NCI-H2081 (cell line): ENCODE data around the gene ZBTB6.
"Not testable (repeated sequence)": the region's sequence is repeated elsewhere in the genome, so short reads cannot be mapped to it uniquely, and the experiment has no call there.

Experiments
- DNase-seq, 2 experiments: peaks; one replicate each; lab custom pipeline; 2025; lab: John Stamatoyannopoulos, UW

ZBTB6 gene

DNA sequence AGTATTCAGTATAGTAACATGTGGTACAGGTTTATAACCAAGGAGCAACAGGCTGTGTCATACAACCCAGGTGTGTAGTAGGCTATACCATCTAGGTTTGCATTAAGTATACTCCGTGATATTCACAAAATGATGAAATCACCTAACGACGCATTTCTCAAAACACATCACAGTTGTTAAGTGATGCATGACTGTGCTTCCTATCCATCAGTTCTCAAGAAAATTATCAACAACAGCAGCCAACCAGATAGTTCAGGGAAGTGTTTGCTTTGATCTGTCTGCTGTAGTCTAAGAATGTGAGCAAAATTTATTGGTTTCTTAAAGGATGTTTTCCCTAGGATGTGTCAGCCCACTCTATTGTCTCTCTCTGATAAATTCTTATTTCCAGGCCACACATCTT, 10.8 kb upstream of the ZBTB6 start:
- DNase-seq = no peak

DNA sequence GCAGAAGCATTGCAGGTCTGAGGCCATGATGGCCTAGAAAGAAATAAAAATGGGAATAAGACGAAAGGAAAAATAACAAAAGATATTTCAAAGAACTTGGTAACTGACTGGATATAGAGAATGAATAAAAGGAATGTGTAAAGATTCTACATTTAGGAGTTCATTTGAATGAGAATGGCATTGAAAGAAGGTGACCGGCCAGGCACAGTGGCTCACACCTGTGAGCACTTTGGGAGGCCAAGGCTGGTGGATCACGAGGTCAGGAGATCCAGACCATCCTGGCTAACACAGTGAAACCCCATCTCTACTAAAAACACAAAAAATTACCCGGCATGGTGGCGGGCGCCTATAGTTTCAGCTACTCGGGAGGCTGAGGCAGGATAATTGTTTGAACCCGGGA, 9.6 kb upstream of the ZBTB6 start:
- no peak for DNase-seq

DNA sequence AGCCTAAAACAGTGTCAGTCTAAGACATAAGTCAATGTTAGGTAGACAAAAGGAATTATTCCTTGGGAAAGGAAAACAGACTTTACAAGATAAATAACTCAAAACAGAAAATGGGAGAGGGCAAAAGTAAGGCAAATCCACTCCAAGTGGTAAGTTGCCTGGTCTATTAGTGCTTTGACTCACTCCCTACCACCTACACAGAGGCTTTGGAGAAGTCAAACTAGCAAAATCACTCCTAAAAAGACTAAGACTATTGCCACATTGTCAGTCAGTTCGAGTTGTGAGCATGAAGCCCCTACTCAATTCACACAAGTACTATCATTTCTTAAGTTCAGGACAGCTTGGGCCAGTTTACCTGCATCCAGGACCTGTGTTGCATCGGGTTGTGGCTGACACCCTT, 5.2 kb upstream of the ZBTB6 start:
- DNase-seq = no peak

DNA sequence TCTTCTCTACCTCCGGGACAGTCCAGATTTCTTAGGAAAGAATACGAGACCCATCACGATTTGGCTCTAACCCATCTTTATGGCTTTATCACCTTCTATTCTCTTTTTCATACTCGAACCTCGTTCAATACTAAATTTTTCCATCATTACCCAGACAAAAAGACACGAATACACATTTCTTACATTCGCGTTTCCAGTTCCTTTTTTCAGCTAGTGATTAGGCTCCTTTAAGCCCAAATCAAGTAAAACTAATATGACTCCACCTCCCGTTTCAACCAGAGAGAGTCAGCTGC, 506 bp downstream of the ZBTB6 start:
- DNase-seq = no peak

DNA sequence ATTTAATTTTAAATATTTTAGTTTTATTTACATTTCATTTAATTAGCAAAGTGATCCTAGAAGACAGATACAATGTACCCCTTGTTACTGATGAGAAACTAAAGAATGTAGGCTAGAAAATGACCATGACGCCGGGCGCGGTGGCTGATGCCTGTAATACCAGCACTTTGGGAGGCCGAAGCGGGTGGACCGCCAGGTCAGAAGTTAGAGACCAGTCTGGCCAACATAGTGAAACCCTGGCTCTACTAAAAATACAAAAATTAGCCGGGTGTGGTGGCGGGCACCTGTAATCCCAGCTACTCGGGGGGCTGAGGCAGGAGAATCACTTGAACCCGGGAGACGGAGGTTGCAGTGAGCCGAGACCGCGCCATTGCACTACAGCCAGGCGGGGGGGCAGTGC, 7.0 kb downstream of the ZBTB6 start:
- DNase-seq = not testable (repeated sequence)

DNA sequence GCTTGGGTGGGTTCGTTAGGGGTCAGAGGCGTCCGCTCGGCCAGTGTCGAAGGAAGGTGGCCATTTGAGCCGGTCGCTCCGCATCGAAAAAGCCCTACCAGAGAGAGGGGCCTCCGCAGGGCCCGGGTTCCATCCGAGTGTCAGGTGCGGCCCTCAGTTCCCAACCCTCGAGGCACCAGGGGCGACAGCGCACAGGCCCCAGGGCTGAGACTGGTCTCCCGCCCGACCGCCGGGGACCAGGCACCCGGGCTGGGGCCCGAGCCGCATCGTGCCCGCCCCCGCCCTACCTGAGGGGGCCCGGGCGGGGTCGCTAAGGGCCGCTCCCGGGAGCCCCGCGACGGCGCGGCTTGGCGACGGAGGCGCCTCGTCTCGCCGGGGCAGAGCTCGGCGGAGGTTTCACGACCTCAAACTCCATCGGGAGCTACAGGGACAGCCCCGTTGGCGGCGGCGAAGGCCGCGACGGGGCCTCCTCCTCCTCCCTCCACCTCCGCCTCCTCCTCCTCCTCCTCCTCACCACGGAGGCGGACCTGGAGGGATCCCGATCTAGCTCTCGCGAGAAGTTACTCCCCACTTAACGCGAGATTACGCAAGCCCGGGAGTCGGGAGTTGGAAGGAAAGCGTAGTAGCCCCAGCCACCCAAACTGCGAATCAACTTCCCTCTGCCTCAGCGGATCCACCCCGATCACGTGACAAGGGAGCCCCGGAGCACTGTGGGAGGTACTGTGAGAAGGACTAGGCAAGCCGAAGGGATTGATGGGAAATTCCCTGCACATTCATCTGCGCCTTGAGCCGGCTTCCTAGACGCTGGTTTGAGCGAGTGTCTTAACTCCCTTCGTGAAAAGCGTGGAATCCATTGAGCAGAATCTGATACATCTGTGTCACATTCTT, 8.1 kb downstream of the ZBTB6 start, which contains the start of gene RC3H2:
TSS of gene RC3H2 (minus strand) at position 537 of the 888 bp plus-strand sequence. CDS start 7,850 bp downstream, outside the sequence.
- DNase-seq = peak; percentile 100

DNA sequence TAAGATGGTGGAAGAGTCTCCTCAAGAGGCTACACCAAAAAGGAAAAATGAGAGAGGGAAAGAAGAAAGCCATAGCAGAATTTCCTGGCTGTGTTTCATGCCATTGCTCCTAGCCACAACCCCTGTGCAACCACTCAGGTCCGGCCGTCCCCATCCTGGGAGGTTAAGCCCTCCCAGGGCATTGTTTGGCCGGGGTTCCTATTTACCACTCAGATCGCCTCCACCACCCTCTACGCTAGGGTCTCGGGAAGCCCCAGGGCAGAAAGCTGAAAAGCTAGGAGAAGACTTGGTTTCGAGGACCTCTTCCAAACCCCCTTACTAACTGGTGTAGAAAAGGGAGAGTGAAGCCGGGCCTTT, 8.7 kb downstream of the ZBTB6 start:
- DNase-seq = peak; percentile 17 to 39

DNA sequence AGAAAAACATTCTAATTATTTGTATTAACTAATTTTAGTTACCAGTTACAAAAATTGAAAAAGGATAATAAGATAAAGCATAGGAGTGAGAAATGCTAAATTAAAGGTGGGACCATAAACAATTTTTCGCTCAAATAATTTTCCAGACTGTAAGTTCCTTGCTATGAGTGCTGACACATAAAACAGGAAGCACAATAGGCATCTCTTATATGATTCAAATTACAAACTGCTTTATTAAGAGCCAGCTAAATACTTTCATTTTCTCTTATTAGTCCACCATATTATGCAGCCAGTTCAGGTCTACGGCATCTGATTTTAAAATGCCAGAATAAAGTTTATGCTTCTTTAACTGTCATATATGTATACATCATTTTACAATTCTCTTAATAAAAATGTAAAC, 12.3 kb downstream of the ZBTB6 start:
- no peak for DNase-seq

DNA sequence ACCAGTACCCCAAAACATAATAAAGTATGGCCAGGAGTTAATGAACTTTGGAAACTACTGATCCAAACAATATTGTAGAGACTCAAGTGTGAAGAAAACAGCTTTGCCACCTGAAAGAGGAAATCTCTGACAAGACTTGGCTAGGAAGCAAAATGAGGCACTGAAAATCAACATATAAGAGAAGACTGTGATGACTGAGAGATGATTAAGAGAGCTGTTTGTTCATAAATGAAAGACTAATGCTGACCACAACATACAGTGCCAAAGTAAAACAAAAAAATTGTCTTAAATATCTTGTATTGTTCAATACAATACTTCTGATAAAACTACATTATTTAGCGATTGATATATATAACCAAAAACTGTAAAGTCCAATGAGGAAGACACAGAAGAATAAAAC, 15.2 kb downstream of the ZBTB6 start:
- DNase-seq = no peak

DNA sequence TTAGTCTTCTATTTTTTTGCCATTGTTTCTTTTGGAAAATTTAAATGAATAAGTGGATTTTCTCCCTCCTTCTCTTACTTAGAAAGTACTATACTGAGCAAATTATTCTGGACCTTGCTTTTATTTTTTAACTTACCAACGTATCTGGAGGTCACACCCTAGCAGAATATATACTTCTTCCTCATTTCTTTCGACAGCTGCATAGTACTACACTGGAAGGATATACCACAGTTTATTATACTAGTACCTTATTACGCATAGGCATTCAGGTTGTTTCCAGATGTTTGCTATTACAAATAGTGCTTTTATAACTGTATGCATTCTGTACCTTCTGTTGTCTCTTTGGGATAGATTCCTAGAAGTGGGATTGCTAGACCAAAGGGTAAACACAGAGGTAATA, 24.6 kb downstream of the ZBTB6 start:
- DNase-seq = no peak

DNA sequence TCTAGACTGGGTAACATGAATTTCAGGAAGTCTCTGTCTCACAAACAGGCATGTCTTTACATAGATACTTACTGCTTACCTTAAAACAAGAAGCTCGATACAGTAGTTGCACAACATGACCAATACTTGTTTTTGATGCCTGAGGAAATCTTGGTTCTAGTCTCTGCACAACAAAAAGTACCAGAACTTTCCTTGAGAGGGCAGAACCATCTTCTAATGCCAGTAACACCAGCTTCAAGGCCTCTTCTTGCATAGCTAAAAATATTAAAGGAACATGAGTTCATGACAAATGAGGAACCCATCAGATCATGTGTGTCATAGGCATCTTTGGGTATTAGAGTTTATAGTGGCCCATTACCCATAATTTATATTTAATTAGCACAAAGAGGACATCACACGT, 30.0 kb downstream of the ZBTB6 start:
- DNase-seq = no peak

DNA sequence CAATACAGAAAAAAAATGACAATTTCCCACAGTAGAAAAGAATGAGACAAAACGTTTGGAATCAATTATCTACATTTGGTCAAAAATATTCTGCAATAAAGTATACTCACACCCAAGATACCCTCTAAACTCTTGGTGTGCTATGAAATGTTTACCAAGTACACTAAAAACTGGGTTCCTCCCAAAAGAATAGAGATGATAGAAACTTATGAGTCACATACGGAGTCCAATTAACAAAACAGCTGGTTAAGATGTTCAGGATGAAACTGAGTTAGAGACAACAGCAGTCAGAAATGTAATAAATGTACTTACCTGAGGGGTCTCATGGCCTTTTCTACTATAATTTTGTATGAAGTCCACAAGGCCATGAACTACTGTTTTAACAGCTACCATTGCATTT, 33.7 kb downstream of the ZBTB6 start:
- no peak for DNase-seq

DNA sequence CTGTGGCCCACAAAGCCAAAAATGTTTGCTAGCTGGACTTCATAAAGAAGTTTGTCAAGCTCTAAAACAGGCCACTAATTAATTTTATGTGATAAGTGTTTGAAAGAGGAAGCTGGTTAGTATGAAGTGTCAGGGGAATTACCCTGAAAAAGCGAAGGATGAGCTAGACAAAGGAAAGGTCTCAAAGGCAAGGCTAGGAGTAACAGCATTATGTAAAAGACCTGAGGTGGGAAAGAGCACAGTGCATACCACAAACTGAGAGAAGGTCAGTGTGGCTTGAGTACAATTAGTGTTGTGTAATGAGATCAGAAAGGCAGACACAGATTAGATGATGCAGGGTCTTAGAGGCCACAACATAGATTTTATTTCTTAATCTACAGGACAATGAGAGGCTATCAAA, 37.6 kb downstream of the ZBTB6 start:
- no peak for DNase-seq

DNA sequence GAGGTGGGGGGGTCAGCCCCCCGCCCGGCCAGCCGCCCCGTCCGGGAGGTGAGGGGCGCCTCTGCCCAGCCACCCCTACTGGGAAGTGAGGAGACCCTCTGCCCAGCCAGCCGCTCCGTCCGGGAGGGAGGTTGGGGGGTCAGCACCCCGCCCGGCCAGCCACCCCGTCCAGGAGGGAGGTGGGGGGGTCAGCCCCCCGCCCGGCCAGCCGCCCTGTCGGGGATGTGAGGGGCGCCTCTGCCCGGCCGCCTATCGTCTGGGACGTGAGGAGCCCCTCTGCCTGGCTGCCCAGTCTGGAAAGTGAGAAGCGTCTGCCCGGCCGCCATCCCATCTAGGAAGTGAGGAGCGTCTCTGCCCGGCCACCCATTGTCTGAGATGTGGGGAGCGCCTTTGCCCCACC, 45.8 kb downstream of the ZBTB6 start:
- DNase-seq = not testable (repeated sequence)

DNA sequence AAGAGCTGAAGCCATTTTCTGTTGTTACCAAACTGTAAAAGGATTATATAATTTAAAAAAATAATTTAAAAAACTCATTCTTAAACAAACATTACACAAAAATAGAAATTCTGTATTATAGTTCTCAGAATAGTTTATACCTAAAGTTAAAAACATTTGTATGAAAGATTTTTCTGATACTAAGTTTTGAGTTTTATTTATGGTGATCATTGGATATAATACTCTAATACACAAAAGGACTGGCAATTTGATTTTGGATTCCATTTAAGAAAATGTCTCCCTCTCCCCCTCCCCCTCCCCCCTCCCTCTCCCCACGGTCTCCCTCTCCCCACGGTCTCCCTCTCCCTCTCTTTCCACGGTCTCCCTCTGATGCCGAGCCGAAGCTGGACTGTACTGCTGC, 47.0 kb downstream of the ZBTB6 start:
- DNase-seq = no peak

DNA sequence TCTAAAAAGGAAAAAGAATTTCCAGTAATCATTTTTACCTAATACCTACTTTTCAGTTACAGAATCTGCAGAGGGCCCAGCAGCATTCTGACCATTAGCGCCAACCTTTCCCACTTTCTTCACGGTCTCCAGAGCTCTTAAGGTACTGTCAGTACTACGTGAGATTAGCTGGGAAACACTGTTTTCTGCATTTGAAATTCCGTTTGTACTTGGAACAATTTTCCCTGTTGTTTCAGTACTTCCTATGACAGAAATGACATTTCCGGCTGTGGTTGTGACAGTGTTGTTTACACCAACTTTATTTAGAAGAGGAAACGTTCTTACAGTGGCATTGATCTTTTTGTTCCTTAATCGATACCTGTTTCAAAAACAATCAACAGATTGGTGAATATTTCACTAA, 47.8 kb downstream of the ZBTB6 start:
- DNase-seq = no peak

DNA sequence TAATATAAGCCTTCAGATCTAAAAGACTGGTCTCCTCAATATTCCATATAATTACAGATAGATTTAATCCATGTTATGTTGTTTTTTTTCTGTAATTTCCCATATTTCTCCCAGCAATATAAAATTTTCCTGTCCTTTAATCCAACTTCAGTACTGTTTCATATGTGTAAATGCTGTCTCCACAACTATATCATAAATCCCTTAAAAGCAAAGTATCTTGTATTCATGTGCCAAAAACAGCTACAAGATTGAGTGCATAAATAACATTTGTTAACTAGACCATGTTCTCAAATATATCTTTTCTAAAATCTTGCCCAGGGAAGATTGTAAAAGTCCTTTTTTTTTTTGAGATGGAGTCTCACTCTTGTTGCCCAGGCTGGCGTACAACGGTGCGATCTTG, 49.7 kb downstream of the ZBTB6 start:
- no peak for DNase-seq

DNA sequence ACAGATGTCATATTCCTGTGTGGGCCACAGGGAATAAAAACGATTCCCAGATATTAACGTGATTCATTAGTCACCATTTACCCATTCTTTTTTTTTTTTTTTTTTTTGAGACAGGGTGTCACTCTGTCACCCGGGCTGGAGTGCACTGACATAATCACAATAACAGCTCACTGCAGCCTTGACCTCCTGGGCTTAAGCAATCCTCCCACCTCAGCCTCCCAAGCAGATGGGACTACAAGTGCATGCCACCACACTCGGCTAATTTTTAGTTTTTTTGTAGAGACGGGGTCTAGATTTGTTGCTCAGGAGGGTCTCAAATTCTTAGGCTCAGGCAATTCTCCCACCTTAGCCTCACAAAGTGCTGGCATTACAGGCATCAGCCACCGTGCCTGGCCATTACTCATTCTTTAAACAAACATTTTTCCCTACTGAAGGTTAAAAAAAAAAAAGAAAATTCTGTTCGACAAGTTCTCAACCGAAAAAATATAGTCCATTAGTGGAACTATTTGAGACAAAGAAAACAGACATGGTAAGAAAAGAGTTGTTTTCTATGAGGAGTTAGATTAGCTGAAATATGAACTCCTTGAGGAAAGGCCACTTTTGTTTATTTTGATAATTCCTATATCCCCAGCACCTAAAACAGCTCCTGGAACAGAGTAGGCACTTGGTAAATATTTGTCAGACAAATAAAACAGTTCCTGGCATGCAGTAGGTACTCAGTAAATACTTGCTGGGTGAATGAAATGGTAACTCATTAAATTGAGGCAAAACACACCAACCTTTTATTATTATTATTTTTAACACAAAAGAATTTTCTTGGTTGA, 52.6 kb downstream of the ZBTB6 start:
- no peak for DNase-seq
